DMS 273 (cell line): ENCODE measurements around the gene PRKCE.
"Not testable (repeated sequence)": the region's sequence is repeated elsewhere in the genome, so short reads cannot be mapped to it uniquely, and the experiment has no call there.

Experiments used
- DNase-seq: peaks from one replicate; lab custom pipeline; 2025; ENCODE audit not compliant: unreplicated experiment; lab: John Stamatoyannopoulos, UW

Gene PRKCE

GRCh38 chr2:45696708-45697107 is 45.2 kb downstream of the PRKCE start:
- no peak for DNase-seq

GRCh38 chr2:45697190-45697589 is 45.7 kb downstream of the PRKCE start:
- no peak for DNase-seq

- no peak for DNase-seq
Measured at GRCh38 chr2:45698554-45698953, 47.1 kb downstream of the PRKCE start.

GRCh38 chr2:45699032-45699658 is 47.7 kb downstream of the PRKCE start:
- DNase-seq: no peak

GRCh38 chr2:45700407-45701013 is 49.0 kb downstream of the PRKCE start:
- no peak for DNase-seq

GRCh38 chr2:45705233-45705632 is 53.8 kb downstream of the PRKCE start:
- DNase-seq: no peak

GRCh38 chr2:45706033-45706432 is 54.6 kb downstream of the PRKCE start:
- DNase-seq: no peak

- DNase-seq: no peak
Measured at GRCh38 chr2:45707006-45707405, 55.5 kb downstream of the PRKCE start.

GRCh38 chr2:45707661-45708060 is 56.2 kb downstream of the PRKCE start:
- DNase-seq: no peak

- DNase-seq: no peak
Measured at GRCh38 chr2:45708501-45708900, 57.0 kb downstream of the PRKCE start.

- no peak for DNase-seq
Measured at GRCh38 chr2:45709137-45709536, 57.7 kb downstream of the PRKCE start.

GRCh38 chr2:45710468-45710867 is 59.0 kb downstream of the PRKCE start:
- no peak for DNase-seq

GRCh38 chr2:45711224-45711623 is 59.7 kb downstream of the PRKCE start:
- DNase-seq: no peak

GRCh38 chr2:45712570-45712969 is 61.1 kb downstream of the PRKCE start:
- DNase-seq: peak; percentile 18

- DNase-seq: no peak
Measured at GRCh38 chr2:45713136-45713535, 61.7 kb downstream of the PRKCE start.

- DNase-seq: no peak
Measured at GRCh38 chr2:45713591-45713990, 62.1 kb downstream of the PRKCE start.

GRCh38 chr2:45714679-45715078 is 63.2 kb downstream of the PRKCE start:
- no peak for DNase-seq

GRCh38 chr2:45715601-45716379 is 64.3 kb downstream of the PRKCE start:
- no peak for DNase-seq

- not testable (repeated sequence) for DNase-seq
Measured at GRCh38 chr2:45716432-45716831, 65.0 kb downstream of the PRKCE start.

GRCh38 chr2:45716915-45717314 is 65.4 kb downstream of the PRKCE start:
- DNase-seq: no peak

GRCh38 chr2:45720210-45720609 is 68.7 kb downstream of the PRKCE start:
- DNase-seq: no peak

- no peak for DNase-seq
Measured at GRCh38 chr2:45721150-45721549, 69.7 kb downstream of the PRKCE start.
